ENCODE results near the gene PHTF2. TPM values are rescaled to one million over a fixed set of nuclear protein-coding genes. Genes with fewer than 3 reads are reported as not detected.

The PHTF2 gene
- total RNA-seq, 4 donors from 2014 or later: 14.5 to 28.6 (median 24.1) TPM

DNA sequence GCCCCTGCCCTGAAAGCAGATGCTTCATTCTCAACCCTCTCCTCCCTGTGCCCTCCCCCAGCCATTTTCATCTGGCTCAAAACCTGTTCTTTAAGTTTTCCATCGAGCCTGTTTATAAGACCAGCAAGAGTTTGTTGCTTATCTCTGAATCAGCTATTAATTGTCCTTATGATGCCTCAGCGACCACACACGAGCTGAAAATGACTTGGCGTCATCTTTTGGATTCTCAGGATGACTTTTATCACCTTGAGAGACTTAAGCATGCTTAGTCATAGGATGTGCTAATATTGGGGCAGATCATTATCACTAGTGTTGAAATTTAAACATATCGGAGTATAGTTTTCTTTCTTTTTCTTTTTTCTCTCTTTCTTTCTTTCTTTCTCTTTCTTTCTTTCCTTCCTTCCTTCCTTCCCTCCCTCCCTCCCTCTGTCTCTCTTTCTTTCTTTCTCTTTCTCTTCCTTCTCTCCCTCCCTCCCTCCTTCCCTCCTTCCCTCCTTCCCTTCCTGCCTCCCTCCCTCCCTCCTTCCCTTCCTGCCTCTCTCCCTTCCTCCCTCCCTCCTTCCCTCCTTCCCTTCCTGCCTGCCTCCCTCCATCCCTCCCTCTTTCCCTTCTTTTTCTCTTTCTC lies 184.5 kb downstream of the PHTF2 start:
- intact Hi-C loops (cut with DNase I; ENCODE audit: low total_unique reads): no loop called here
- no peaks in the 10 kb centered on the region for H3K36me3 ChIP-seq
- in situ Hi-C loops (cut with MboI; ENCODE audit: low pct_ligation_motif_present in 1 of 4, low pct_unique_long_range_greater_than_20kb in 1 of 4, low sequenced_read_pairs in 3 of 4): no loop called here
- DNase-seq: no peak
- no peaks in the 10 kb centered on the region for H3K27me3 ChIP-seq
- no peaks in the 10 kb centered on the region for H3K4me1 ChIP-seq
- no peak overlapping the region for H3K27ac ChIP-seq
- WGBS, 2 donors (ENCODE audit: low coverage in 1 of 2): 59 to 65% methylated on average over 5 of the region's 5 CpGs
- no peaks in the 10 kb centered on the region for H3K9me3 ChIP-seq
- H3K4me3 ChIP-seq: no peak overlapping the region
- no peak for TF ChIP-seq POLR2AphosphoS5 (IDR thresholded peaks at IDR 0.05)
- TF ChIP-seq, protein P1, sequence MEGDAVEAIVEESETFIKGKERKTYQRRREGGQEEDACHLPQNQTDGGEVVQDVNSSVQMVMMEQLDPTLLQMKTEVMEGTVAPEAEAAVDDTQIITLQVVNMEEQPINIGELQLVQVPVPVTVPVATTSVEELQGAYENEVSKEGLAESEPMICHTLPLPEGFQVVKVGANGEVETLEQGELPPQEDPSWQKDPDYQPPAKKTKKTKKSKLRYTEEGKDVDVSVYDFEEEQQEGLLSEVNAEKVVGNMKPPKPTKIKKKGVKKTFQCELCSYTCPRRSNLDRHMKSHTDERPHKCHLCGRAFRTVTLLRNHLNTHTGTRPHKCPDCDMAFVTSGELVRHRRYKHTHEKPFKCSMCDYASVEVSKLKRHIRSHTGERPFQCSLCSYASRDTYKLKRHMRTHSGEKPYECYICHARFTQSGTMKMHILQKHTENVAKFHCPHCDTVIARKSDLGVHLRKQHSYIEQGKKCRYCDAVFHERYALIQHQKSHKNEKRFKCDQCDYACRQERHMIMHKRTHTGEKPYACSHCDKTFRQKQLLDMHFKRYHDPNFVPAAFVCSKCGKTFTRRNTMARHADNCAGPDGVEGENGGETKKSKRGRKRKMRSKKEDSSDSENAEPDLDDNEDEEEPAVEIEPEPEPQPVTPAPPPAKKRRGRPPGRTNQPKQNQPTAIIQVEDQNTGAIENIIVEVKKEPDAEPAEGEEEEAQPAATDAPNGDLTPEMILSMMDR (IDR thresholded peaks at IDR 0.05): no peak
- no peak for TF ChIP-seq EP300 (IDR thresholded peaks at IDR 0.05; ENCODE audit: low read depth)
- TF ChIP-seq POLR2A (IDR thresholded peaks at IDR 0.05): no peak

DNA sequence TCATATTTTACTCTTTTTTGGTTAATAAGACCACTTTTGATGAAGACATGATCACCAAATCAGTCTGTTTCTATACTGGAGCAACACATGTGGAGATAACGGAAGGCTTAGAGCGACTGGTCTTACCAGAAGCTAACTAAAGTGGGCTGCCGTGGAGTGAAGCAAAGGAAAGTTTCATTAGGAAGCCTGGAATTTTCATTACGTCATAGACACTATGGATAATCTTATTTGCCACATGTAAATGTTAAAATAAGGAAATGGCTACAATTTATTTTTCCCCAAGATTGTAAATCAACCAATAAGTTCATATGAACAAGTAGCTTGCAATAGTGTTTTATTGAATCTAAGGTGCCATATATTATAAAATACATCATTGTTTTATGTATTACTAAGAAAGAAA lies 185.4 kb downstream of the PHTF2 start:
- Histone ChIP-seq H3K4me3 (no peak overlapping the region), H3K27ac (no peak overlapping the region), H3K27me3 (no peaks in the 10 kb centered on the region), H3K9me3 (no peaks in the 10 kb centered on the region), H3K36me3 (no peaks in the 10 kb centered on the region), H3K4me1 (no peaks in the 10 kb centered on the region)
- TF ChIP-seq, protein P1 (IDR thresholded peaks at IDR 0.05): no peak
- no peak for TF ChIP-seq POLR2A (IDR thresholded peaks at IDR 0.05)
- TF ChIP-seq POLR2AphosphoS5 (IDR thresholded peaks at IDR 0.05): no peak
- TF ChIP-seq EP300 (IDR thresholded peaks at IDR 0.05; ENCODE audit: low read depth): no peak
- intact Hi-C loops (cut with DNase I; ENCODE audit: low total_unique reads) (no loop called here), in situ Hi-C loops (cut with MboI; ENCODE audit: low pct_ligation_motif_present in 1 of 4, low pct_unique_long_range_greater_than_20kb in 1 of 4, low sequenced_read_pairs in 3 of 4) (no loop called here)
- no peak for DNase-seq
- WGBS, 2 donors (ENCODE audit: low coverage in 1 of 2): 95% methylated on average over 4 of the region's 4 CpGs

DNA sequence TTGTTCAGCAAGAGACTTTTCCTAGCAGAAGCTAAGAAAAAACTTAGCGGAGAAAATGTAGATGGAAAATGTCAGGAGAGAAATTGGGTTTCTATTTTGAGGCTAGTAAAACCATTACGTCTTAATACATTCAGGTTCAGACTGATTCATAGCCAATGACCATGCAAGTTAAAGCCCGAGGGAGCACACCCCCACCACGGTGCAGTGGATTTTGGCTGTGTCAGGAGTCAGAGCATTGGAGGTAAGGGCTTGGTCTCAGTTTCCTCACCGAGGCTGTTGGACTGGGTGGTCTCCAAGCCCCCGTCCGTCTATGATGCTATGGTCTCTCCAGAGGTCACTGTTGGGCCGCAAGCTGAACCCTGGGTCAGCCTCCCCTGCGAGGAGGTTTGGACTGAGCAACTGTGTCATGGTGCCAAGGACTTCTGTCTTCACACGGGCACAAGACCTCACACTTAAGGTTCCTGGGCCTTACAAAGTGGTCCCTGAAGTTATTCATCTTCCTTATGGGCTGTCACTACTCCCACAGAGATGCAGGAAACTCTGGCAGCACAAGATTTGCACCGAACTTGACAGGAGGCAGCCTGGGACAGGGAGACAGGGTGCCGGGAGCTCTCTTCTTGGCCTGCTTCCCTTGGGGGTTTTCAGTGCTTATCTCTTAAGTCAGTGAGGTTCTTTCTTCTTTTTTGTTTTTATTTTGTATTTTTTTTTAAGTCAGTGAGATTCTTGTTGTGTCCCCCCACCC lies 186.8 kb downstream of the PHTF2 start:
- H3K9me3 ChIP-seq: no peaks in the 10 kb centered on the region
- in situ Hi-C loops (cut with MboI; ENCODE audit: low pct_ligation_motif_present in 1 of 4, low pct_unique_long_range_greater_than_20kb in 1 of 4, low sequenced_read_pairs in 3 of 4) (no loop called here), intact Hi-C loops (cut with DNase I; ENCODE audit: low total_unique reads) (no loop called here)
- H3K36me3 ChIP-seq: no peaks in the 10 kb centered on the region
- TF ChIP-seq POLR2AphosphoS5 (IDR thresholded peaks at IDR 0.05) (no peak), POLR2A (IDR thresholded peaks at IDR 0.05) (no peak), EP300 (IDR thresholded peaks at IDR 0.05; ENCODE audit: low read depth) (no peak)
- TF ChIP-seq, protein P1 (IDR thresholded peaks at IDR 0.05): no peak
- H3K4me1 ChIP-seq: peaks cover 0 to 6% (median 2%) of the 10 kb centered on the region in 4 donors
- no peak overlapping the region for H3K4me3 ChIP-seq
- 84 to 88% methylated on average over 4 to 12 of the region's 12 CpGs for WGBS, 2 donors (ENCODE audit: low coverage in 1 of 2)
- no peak for DNase-seq
- no peaks in the 10 kb centered on the region for H3K27me3 ChIP-seq
- no peak overlapping the region for H3K27ac ChIP-seq

DNA sequence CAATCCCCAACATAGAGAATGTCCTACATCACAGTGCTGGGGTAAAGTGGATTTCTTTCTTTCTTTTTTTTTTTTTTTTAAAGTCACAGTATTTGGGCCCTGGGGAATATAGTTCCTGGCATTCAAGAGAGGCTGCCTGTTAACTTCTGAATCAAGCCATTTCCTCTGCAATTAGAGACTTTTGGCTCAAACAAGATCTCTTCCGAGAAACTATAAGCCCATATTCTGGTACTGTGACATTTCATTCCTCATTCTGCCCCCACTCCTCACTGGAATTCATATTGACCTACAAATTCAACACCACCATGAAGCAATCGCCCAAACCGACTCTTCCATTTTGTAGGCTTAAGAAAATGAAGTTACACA lies 187.4 kb downstream of the PHTF2 start:
- no peak for DNase-seq
- TF ChIP-seq EP300 (IDR thresholded peaks at IDR 0.05; ENCODE audit: low read depth): no peak
- no peak for TF ChIP-seq POLR2AphosphoS5 (IDR thresholded peaks at IDR 0.05)
- TF ChIP-seq, protein P1 (IDR thresholded peaks at IDR 0.05): no peak
- TF ChIP-seq POLR2A (IDR thresholded peaks at IDR 0.05): no peak
- Histone ChIP-seq H3K36me3 (no peaks in the 10 kb centered on the region), H3K27me3 (no peaks in the 10 kb centered on the region), H3K4me3 (no peak overlapping the region), H3K27ac (no peak overlapping the region), H3K4me1 (peaks cover 0 to 9% (median 2%) of the 10 kb centered on the region in 4 donors), H3K9me3 (no peaks in the 10 kb centered on the region)
- WGBS, 2 donors (ENCODE audit: low coverage in 1 of 2): 75 to 82% methylated on average over 3 of the region's 3 CpGs
- in situ Hi-C loops (cut with MboI; ENCODE audit: low pct_ligation_motif_present in 1 of 4, low pct_unique_long_range_greater_than_20kb in 1 of 4, low sequenced_read_pairs in 3 of 4) (no loop called here), intact Hi-C loops (cut with DNase I; ENCODE audit: low total_unique reads) (no loop called here)

Data from transverse colon (tissue), 4 donors.